Skeletal muscle tissue (tissue), 4 donors: ENCODE results near the gene VASH1. TPM values are rescaled to one million over a fixed set of nuclear protein-coding genes. Genes with fewer than 3 reads are reported as not detected.

Experiments used
- H3K27ac ChIP-seq: one replicate; pipeline ENCODE4 v1.7.0; 2013; ENCODE audit warnings: mild to moderate bottlenecking, low read depth, low read length, inconsistent platforms
- H3K27me3 ChIP-seq, 3 donors: one replicate each; pipeline ENCODE4 v1.7.0; 2013; ENCODE audit warnings: low read length in 3 of 3; ENCODE audit not compliant: control insufficient read depth in 3 of 3, insufficient read depth in 3 of 3
- H3K36me3 ChIP-seq, 3 donors: one replicate each; pipeline ENCODE4 v1.7.0; 2013; ENCODE audit warnings: low read length in 3 of 3; ENCODE audit not compliant: control insufficient read depth in 3 of 3, insufficient read depth in 3 of 3
- H3K4me1 ChIP-seq, 3 donors: one replicate each; pipeline ENCODE4 v1.7.0; 2013; ENCODE audit warnings: low read length in 3 of 3, mild to moderate bottlenecking in 3 of 3; ENCODE audit not compliant: control insufficient read depth in 3 of 3, insufficient read depth in 3 of 3
- H3K4me3 ChIP-seq, 3 donors: one replicate each; pipeline ENCODE4 v1.7.0; 2013; ENCODE audit warnings: low read length in 3 of 3
- H3K9ac ChIP-seq, 3 donors: one replicate each; pipeline ENCODE4 v1.7.0; 2013; ENCODE audit warnings: low read length in 3 of 3, mild to moderate bottlenecking in 3 of 3, moderate library complexity in 2 of 3, low read depth in 1 of 3
- H3K9me3 ChIP-seq, 3 donors: one replicate each; pipeline ENCODE4 v1.7.0; 2013; ENCODE audit warnings: low read length in 3 of 3; ENCODE audit not compliant: control insufficient read depth in 3 of 3
- total RNA-seq: library from RNA; depleted of rRNA; stranded (reverse); fragments of >200 nt; gene quantifications from one replicate; pipeline ENCODE4 v1.2.3, GENCODE V29; 2014
- donor health status: Osteomylitis.

VASH1 gene
- total RNA-seq, 1 donor from 2014 or later = 24.0 TPM

- H3K4me3 ChIP-seq = no peak overlapping the region
- no peaks in the 10 kb centered on the region for H3K36me3 ChIP-seq
- H3K9ac ChIP-seq = no peak overlapping the region
- H3K9me3 ChIP-seq = peaks cover 0 to 2% (median 0%) of the 10 kb centered on the region in 3 donors
- H3K27me3 ChIP-seq = no peaks in the 10 kb centered on the region
- no peak overlapping the region for H3K27ac ChIP-seq
- H3K4me1 ChIP-seq = no peaks in the 10 kb centered on the region
Observed at GRCh38 chr14:76741074-76741473, 20.2 kb upstream of the VASH1 start.

GRCh38 chr14:76742185-76742584 is 19.1 kb upstream of the VASH1 start:
- H3K27me3 ChIP-seq = no peaks in the 10 kb centered on the region
- H3K4me3 ChIP-seq = no peak overlapping the region
- peaks cover 0 to 2% (median 0%) of the 10 kb centered on the region in 3 donors for H3K9me3 ChIP-seq
- no peaks in the 10 kb centered on the region for H3K4me1 ChIP-seq
- H3K9ac ChIP-seq = no peak overlapping the region
- no peaks in the 10 kb centered on the region for H3K36me3 ChIP-seq
- no peak overlapping the region for H3K27ac ChIP-seq

- Histone ChIP-seq H3K36me3 (no peaks in the 10 kb centered on the region), H3K27me3 (no peaks in the 10 kb centered on the region), H3K9ac (no peak overlapping the region), H3K9me3 (peaks cover 0 to 2% (median 0%) of the 10 kb centered on the region in 3 donors), H3K4me1 (no peaks in the 10 kb centered on the region), H3K27ac (no peak overlapping the region), H3K4me3 (no peak overlapping the region)
Observed at GRCh38 chr14:76742966-76743365, 18.3 kb upstream of the VASH1 start.

GRCh38 chr14:76752744-76753143 is 8.5 kb upstream of the VASH1 start:
- Histone ChIP-seq H3K27me3 (no peaks in the 10 kb centered on the region), H3K27ac (no peak overlapping the region), H3K9ac (no peak overlapping the region), H3K4me1 (peaks cover 7% of the 10 kb centered on the region in 3 donors), H3K4me3 (no peak overlapping the region), H3K36me3 (no peaks in the 10 kb centered on the region), H3K9me3 (no peaks in the 10 kb centered on the region)

GRCh38 chr14:76753541-76754198 is 7.6 kb upstream of the VASH1 start:
- Histone ChIP-seq H3K4me1 (peaks cover 7% of the 10 kb centered on the region in 3 donors), H3K36me3 (no peaks in the 10 kb centered on the region), H3K9me3 (no peaks in the 10 kb centered on the region), H3K9ac (no peak overlapping the region), H3K27me3 (no peaks in the 10 kb centered on the region), H3K27ac (no peak overlapping the region), H3K4me3 (no peak overlapping the region)

- Histone ChIP-seq H3K27me3 (no peaks in the 10 kb centered on the region), H3K9ac (no peak overlapping the region), H3K36me3 (no peaks in the 10 kb centered on the region), H3K4me3 (no peak overlapping the region), H3K27ac (no peak overlapping the region), H3K4me1 (peaks cover 7% of the 10 kb centered on the region in 3 donors), H3K9me3 (no peaks in the 10 kb centered on the region)
Observed at GRCh38 chr14:76754586-76754985, 6.7 kb upstream of the VASH1 start.

GRCh38 chr14:76755610-76756370 is 5.5 kb upstream of the VASH1 start:
- no peak overlapping the region for H3K27ac ChIP-seq
- H3K36me3 ChIP-seq = no peaks in the 10 kb centered on the region
- H3K27me3 ChIP-seq = peaks cover 0 to 6% (median 0%) of the 10 kb centered on the region in 3 donors

GRCh38 chr14:76756371-76756750 is 4.9 kb upstream of the VASH1 start:
- peaks cover 0 to 10% (median 0%) of the 10 kb centered on the region in 3 donors for H3K27me3 ChIP-seq
- peaks cover 16 to 19% (median 18%) of the 10 kb centered on the region in 3 donors for H3K4me1 ChIP-seq
- H3K9me3 ChIP-seq = no peaks in the 10 kb centered on the region
- no peak overlapping the region for H3K27ac ChIP-seq
- no peaks in the 10 kb centered on the region for H3K36me3 ChIP-seq
- no peak overlapping the region for H3K4me3 ChIP-seq
- H3K9ac ChIP-seq = no peak overlapping the region

More at GRCh38 chr14:76755610-76756370, 5.5 kb upstream of the VASH1 start:
- H3K4me1 ChIP-seq = peaks cover 12 to 15% (median 14%) of the 10 kb centered on the region in 3 donors
- peak overlapping the region in 1 of 3 donors; percentile 3 for H3K9ac ChIP-seq
- no peak overlapping the region for H3K4me3 ChIP-seq
- no peaks in the 10 kb centered on the region for H3K9me3 ChIP-seq

- no peak overlapping the region for H3K9ac ChIP-seq
- no peak overlapping the region for H3K27ac ChIP-seq
Observed at GRCh38 chr14:76759589-76759988, 1.7 kb upstream of the VASH1 start.

More at GRCh38 chr14:76759589-76759988, 1.7 kb upstream of the VASH1 start:
- peaks cover 4 to 26% (median 14%) of the 10 kb centered on the region in 3 donors for H3K27me3 ChIP-seq
- H3K4me1 ChIP-seq = peaks cover 22 to 28% (median 27%) of the 10 kb centered on the region in 3 donors
- no peaks in the 10 kb centered on the region for H3K9me3 ChIP-seq
- H3K36me3 ChIP-seq = no peaks in the 10 kb centered on the region
- H3K4me3 ChIP-seq = no peak overlapping the region
